HG03432 (cell line): ENCODE data around the gene NAGPA.
"Not testable (repeated sequence)": the region's sequence is repeated elsewhere in the genome, so short reads cannot be mapped to it uniquely, and the experiment has no call there.

ENCODE experiments used
- ATAC-seq: cut with Tn5 transposase; IDR thresholded peaks from one replicate; pipeline ENCODE4 v1.9.1; 2021; ENCODE audit warnings: mild to moderate bottlenecking, moderate library complexity; ENCODE audit not compliant: unreplicated experiment

The NAGPA gene, protein sequence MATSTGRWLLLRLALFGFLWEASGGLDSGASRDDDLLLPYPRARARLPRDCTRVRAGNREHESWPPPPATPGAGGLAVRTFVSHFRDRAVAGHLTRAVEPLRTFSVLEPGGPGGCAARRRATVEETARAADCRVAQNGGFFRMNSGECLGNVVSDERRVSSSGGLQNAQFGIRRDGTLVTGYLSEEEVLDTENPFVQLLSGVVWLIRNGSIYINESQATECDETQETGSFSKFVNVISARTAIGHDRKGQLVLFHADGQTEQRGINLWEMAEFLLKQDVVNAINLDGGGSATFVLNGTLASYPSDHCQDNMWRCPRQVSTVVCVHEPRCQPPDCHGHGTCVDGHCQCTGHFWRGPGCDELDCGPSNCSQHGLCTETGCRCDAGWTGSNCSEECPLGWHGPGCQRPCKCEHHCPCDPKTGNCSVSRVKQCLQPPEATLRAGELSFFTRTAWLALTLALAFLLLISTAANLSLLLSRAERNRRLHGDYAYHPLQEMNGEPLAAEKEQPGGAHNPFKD

DNA sequence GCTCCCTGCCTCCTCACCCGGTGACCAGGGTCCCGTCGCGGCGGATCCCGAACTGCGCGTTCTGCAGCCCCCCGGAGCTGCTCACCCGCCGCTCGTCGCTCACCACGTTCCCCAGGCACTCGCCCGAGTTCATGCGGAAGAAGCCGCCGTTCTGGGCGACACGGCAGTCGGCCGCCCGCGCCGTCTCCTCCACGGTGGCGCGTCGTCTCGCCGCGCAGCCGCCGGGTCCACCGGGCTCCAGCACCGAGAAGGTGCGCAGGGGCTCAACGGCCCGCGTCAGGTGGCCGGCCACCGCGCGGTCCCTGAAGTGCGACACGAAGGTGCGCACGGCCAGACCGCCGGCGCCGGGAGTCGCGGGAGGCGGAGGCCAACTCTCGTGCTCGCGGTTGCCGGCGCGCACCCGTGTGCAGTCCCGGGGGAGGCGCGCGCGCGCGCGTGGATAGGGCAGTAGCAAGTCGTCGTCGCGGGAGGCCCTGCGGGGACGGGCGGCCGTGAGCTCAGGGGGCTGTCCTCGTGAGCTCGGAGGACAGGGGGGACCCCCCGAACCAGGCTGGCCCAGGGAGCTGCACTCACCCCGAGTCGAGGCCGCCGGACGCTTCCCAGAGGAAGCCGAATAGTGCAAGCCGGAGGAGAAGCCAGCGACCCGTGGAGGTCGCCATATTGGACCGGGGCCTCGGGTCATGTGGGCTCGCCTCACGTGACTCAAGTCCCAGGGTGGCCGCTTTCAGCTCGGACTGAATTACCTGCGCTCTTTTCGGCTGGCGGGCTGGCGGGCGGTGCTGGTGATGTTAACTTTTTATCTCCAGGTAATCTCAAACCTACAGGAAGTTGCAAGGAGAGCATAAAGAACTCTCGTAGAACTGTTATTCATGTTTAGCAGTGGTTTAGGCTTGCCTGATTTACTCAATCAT is at the start of gene NAGPA:
NAGPA (minus strand) TSS at position 680 of the 911 bp plus-strand sequence; CDS start at position 659, 21 bp downstream.
- ATAC-seq, result peak; percentile 91

DNA sequence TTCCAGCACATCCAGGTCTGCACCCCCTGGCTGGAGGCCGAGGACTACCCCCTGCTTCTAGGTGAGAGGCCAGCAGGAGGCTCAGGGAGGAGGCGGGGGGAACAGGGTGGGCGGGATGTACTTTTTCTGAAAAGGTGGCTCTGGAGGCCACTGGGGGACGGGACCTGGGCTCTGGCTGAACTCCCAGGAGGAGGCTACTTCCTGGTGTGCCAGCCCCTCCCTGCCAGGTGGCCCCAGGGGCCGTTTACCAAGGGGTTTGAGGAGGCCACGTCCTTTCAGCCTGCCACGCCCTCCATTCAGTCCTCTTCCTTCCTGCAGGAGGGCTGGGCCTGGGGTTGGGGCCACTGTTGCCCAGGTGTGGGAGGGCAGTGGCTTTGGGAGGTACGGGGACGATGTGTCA is 47.3 kb upstream of the NAGPA start:
- ATAC-seq, result not testable (repeated sequence)

DNA sequence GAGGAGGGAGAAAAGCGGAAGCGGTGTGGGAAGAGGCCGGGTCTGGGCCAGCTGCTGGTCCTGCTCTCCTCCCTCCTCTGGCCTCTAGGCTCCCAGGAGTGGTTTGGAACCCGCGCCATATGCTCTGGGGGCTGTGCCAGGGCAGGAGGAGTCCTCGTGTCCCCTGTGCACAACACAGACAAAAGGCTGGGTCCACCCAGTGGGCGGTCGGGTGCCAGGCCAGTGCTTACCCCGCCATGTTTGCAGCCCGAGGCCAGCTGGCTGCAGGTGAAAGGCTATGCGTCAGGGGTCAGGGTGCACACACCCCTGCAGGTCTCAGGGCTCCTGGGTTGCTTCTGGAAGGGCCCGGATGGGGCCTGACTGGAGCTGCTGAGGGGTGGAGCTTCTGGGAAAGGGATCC is 46.7 kb upstream of the NAGPA start:
- ATAC-seq, result not testable (repeated sequence)

DNA sequence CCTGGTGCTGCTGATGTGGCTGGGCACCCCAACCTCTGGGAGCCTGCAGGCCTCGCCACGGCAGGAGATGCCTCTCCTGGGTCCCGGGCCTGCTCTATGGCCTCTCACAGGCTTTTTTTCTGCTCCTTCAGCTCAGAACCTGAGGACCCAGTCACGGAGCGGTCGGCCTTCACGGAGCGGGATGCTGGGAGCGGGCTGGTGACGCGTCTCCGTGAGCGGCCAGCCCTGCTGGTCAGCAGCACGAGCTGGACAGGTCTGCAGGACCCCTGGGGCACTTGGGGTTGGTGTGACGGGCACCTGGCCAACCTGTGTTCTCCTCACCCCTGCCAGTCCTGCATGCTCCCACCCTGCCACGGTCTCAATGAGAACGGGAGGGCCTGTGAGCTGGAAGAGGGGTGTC is 44.9 kb upstream of the NAGPA start:
- ATAC-seq, result no peak

DNA sequence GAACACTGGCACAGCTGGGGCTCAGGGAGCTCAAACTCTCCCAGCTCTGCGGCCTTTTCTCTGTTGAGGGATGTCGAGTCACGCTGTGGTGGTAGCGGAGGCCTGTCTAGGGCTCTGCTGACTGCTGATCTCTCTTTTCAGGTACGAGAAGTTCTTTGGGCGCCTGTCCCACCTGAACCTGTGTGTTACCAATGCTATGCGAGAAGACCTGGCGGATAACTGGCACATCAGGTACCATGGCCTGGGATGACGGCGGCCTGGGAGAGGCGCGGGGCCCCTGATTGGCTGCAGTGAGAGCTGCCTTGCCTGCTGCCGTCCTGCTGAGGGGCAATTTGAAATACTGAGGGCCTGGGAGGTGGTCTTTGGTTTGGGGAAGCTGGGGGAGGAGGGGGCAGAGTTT is 43.6 kb upstream of the NAGPA start:
- ATAC-seq, result no peak

DNA sequence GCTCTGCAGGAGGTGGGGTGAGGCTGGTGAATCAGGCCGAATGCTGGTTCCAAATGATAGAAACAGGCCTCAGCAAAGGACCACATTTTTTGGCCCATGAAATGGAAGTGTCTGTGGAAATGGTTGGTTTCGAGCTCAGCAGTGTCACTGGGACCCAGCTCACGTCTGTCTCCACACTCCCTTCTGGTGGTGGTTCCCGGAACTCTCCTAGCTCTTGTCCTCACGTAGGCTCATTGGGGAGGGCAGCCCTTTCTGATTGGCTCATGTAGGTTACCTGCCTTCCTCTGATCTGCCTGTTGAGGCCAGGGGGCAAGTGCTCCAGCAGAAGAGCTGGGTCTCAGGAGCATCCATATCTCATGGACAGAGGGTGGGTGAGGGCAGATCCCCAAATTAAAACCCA is 41.9 kb upstream of the NAGPA start:
- no peak for ATAC-seq

DNA sequence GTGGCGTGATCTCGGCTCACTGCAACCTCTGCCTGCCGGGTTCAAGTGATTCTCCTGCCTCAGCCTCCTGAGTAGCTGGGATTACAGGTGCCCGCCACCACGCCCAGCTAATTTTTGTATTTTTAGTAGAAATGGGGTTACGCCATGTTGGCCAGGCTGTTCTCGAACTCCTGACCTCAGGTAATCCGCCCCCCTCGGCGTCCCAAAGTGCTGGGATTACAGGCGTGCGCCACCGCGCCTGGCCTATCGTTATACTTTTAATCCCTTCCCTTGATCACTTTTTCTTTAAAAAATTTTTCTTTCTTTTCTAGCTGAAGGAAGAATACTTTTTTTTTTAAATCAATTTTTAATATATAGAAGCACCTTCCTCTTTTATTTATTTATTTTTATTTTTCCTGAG is 40.0 kb upstream of the NAGPA start:
- not testable (repeated sequence) for ATAC-seq

DNA sequence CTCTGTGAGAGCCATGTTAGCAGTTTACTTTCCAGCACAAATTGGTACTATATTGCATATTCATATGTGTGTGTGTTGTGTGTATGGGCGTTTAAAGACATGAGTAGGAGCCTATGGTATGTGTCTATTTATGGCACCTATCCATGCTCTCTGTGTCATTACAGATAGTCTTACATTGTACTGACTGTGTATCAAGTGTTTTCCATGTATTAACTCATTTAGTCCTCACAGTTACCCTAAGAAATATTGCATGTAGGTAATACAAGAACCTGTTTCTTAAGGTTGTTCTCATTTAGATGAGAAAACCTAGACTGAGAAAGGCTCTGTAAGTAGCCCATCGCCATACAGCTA is 39.5 kb upstream of the NAGPA start:
- ATAC-seq, result no peak

DNA sequence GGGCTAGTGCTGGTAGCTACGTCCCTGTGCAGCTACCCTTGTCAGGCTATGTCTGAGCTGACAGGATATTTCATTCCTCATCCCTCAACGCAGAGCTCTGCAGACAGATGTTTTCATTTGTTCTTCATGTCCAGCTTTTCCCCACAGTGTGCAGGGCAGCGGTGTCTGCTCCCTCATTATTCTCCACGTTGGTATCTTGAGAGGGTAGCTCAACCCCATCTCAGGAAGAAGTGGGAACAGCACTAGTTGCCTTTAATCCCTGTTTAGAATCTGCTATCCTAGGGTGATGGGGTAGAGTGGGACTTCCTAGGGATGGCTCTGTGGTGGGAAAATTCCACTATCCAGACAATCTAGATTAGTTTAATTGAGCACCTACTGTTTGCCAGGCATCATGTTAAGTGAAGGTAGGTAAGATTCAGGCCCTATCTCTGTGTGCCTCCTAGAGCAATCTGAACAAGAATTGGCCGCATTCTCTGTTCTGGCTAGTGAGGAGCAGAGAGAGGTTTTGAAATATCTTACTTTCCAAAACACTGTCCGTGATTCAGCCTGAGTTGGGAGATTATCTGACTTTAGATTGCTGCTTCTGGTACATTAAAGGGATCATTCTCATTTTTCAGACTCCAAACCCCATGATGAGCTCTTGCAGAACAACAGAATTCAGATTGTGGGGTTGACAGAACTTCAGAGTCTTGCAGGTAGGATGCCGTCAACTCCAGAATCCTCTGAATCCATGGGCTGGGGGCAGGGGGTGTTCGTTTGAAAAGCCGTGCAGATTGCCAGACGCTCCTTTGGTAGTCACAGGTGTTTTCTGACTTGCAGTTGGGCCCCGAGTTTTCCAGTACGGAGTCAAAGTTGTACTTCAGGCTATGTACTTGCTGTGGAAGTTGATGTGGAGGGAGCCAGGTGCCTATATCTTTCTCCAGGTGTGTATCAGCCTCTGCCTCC is 38.9 kb upstream of the NAGPA start:
- ATAC-seq, result no peak

DNA sequence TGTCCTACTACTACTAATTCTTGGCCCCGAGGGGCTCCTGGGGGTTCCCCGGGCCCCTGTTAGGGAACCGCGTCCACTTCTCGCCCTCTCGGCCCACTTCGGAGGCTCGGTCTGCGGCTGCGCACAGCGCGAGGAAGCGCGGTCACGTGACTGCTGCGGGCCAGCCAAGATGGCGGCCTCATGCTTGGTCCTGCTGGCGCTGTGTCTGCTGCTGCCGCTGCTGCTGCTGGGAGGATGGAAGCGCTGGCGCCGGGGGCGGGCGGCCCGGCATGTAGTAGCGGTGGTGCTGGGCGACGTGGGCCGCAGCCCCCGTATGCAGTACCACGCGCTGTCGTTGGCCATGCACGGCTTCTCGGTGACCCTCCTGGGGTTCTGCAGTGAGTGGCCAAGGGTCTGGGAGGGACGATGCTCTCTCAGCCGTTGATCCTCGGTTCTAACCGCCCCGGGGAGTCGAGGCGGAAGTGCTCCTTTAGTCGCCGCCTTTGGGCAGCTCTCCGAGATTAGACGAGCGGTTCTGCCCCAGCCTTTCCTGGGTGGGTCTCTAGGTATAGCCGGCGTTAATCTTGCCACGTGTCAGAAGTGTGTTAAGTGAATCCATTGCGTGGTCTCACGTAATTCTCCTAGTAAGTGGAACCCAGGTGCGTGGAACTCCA is 38.1 kb upstream of the NAGPA start, which contains the start of gene ALG1:
ALG1 (plus strand) TSS at position 163 of the 653 bp plus-strand sequence; CDS start at position 170, 7 bp downstream.
- ATAC-seq, result peak; percentile 93

DNA sequence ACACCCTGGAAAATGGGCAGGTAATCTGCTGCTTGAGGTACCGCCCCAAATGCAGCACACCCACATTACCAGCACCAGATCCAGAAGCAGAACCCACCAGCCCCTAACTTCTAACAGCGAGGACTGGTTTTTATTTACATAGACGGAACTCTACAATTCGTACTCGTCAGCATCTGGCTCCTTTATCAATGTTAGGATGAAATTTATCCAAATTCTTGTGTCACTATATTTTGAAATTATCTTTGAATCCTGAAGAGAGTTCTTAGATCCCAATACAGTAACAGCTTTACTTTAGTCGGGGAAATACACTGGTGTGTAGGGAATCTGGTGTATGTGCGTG is 37.6 kb upstream of the NAGPA start:
- no peak for ATAC-seq

DNA sequence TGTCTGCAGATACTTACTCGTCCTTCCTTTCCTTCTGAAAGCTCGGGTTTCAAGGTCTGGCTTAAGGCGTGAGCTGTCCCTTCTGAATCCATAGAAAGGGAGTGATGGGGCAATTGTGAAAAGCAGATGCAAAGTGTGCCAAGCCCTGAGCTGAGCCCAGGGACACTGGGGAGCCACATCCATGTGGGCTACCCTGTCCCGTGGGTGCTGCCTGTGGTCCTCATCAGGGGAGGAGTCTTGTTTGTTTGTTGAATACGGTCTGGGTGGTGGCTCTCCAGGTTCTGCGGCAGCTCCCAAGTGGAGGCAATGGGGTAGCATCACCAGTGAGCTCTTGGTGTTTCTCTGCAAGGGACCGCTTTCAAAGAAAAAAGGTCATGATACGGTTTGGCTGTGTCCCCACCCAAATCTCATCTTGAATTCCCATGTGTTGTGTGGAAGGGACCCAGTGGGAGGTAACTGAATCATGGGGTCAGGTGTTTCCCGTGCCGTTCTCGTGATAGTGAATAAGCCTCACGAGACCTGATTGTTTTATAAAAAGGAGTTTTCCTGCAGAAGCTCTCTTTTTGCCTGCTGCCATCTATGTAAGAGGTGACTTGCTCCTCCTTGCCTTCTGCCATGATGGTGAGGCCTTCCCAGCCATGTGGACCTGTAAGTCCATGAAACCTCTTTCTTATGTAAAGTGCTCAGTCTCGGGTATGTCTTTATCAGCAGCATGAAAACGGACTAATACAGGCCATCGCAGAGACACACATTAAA is 36.9 kb upstream of the NAGPA start:
- no peak for ATAC-seq

DNA sequence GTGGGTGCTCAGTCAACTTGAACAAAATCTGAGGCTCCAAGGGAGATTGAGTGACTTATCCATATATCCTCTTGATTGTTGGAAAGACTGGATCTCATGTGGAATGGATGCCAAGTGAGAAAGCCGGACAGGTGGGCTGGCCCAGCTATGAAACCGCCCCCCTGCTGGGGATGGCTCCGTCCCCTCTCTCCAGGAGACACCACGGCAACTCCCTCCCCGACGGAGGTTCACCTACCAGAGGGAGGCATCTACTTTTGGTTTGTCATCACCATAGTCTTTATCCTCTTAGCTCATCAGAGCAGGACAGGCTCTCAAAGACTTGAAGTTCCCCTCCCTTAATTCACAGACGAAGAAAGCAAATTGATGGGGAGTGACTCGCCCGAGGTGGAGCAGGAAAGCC is 36.1 kb upstream of the NAGPA start:
- no peak for ATAC-seq

DNA sequence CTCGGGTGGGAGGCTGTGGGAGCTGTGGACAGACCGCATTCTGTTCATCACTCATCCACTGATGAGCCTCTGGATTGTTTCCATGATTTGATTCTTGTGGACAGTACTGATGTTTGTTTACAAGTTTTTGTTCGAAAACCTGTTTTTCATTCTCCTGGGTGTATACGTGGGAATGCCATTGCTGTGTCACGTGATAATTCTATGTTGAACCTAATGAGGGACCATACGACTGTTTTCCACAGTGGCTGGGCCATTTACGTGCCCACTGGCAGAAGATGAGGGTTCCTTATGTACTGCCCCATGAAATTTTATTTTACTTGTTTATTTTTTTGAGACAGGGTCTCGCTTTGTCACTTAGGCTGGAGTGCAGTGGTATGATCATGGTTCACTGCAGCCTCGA is 35.3 kb upstream of the NAGPA start:
- ATAC-seq, result no peak

DNA sequence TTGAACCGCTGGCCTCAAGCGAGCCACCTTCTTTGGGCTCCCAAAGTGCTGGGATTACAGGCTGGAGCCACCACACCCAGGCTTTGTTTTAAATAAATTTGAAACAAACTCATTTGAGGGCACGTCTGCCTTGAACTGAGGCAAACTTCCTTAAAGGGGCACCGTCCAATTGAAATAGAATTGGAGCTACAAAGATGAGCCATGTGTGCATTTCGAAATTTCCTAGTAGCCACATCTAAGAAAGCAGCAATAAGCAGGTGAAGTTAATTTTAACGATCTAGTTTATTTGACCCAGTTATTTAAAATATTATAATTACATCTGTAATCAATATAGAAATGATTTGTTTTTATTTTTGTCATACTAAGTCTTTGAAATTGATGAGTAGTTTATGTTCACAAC is 32.8 kb upstream of the NAGPA start:
- ATAC-seq, result no peak

DNA sequence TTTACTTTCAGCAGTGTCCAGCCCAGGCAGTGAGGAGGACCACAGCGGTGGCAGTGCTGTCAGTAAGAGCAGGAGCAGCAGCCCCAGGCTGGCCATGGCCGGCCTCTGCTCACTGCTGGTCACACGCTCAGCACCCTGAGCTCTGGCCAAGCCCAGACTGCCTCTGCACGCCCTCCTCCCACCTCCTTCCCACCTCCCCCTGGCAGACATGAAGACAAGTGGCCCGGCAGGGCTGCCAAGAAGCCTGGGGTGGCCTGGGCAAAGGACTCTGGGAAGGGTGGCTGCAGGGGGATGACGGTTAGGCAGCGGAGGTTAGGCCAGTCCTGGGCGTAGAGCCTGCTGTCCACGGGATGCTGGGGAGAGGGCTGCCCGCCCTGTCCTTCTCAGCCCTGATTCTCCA is 32.1 kb upstream of the NAGPA start, which contains the start of gene C16orf89:
C16orf89 (minus strand) TSS at position 144 of the 400 bp plus-strand sequence; CDS start at position 96, 48 bp downstream.
- no peak for ATAC-seq

DNA sequence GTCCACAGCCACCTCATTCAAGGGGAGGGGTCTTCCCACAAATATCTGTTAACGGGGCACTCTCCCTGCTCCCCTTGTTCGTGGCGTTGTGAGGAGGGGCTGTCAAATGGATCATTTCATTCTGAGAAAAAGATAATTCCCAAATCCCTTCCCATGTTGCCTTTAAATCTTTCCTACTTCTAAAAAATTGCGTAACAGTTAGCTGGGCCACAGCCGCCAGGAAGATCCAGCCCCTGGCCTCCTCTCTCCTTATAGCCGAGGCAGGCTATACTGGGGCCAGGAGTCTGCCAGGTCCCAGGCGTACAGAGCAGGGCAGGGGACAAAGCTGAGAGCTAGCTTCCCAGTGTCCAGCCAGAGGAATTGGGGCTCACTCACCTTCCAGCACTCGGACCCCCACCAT is 31.6 kb upstream of the NAGPA start:
- no peak for ATAC-seq

DNA sequence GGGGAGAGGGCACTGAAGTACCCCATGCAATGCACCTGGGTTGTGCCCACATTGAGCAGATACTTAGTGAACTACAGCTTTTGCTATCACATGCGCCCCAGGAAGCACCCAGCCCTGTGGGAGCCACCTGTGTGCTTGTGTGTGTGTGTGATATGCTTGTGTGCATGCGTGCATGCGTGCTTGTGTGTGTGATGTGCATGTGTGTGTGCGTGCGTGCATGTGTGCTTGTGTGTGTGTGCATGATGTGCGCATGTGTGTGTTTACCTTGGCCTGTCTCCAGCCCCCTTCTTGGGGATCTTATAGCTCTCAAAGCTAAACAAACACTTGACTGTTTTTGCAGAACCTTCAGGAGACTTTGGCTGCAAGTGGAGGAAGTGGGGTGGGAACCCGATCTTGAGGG is 31.2 kb upstream of the NAGPA start:
- no peak for ATAC-seq
